GM21515 (cell line): ENCODE results near the gene POLG2.
"Not testable (repeated sequence)": the region's sequence is repeated elsewhere in the genome, so short reads cannot be mapped to it uniquely, and the experiment has no call there.

Source experiments
- ATAC-seq: cut with Tn5 transposase; IDR thresholded peaks from one replicate; pipeline ENCODE4 v1.9.1; 2021; ENCODE audit not compliant: unreplicated experiment

Gene POLG2

GRCh38 chr17:64443086-64443760 lies 53.6 kb downstream of the POLG2 start:
- ATAC-seq, result no peak

- no peak for ATAC-seq
These were observed 54.3 kb downstream of the POLG2 start for GRCh38 chr17:64442541-64442971.

- no peak for ATAC-seq
These were observed 54.9 kb downstream of the POLG2 start for GRCh38 chr17:64441772-64442540.

GRCh38 chr17:64439956-64440355 lies 56.9 kb downstream of the POLG2 start:
- no peak for ATAC-seq

- not testable (repeated sequence) for ATAC-seq
These were observed 57.3 kb downstream of the POLG2 start for GRCh38 chr17:64439521-64439920.

- ATAC-seq, result no peak
These were observed 58.8 kb downstream of the POLG2 start for GRCh38 chr17:64437944-64438525.

GRCh38 chr17:64431534-64431933 lies 65.3 kb downstream of the POLG2 start:
- ATAC-seq, result no peak

- not testable (repeated sequence) for ATAC-seq
These were observed 66.8 kb downstream of the POLG2 start for GRCh38 chr17:64430036-64430435.

- no peak for ATAC-seq
These were observed 68.4 kb downstream of the POLG2 start for GRCh38 chr17:64428406-64428805.
